ENCODE results near the gene PDE10A. TPM values are rescaled to one million over a fixed set of nuclear protein-coding genes. Genes with fewer than 3 reads are reported as not detected.

Gene PDE10A
- total RNA-seq, 1 experiment from 2014 or later: 3.1 TPM

DNA sequence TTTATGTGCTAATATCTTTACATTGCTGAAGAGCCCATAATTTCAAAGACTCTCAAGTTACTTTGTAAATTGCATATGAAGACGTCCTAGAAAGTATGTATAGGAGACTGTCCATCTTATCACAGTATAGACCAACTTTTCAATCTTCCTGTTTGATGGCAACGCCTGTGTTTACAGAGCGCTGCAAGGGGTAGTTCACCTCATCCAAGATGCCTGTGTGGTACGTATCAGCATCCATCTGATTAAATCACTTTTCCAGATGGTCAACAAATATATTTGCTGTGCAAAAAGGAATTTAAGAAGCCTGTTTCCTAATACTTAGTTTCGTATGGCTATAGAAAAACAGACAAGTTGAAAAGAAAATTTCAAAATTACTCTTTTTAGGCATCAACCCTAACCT is 17.9 kb upstream of the PDE10A start:
- ChIA-PET CTCF (no interaction called here), POLR2A (no interaction called here)
- H3K36me3 Mint-ChIP-seq: no peaks in the 10 kb centered on the region

GRCh38 chr6:165679326-165679725 is 16.3 kb upstream of the PDE10A start:
- DNase-seq (ENCODE audit: low spot score) (no peak), ATAC-seq (peak; percentile 62; the same call in 1 of the 2 replicates)
- Mint-ChIP-seq H3K27me3 (ENCODE audit: low read depth) (no peaks in the 10 kb centered on the region), H3K36me3 (no peaks in the 10 kb centered on the region), H3K4me1 (peaks cover 20% of the 10 kb centered on the region), H3K27ac (no peak overlapping the region), H3K9me3 (no peaks in the 10 kb centered on the region), H3K4me3 (no peak overlapping the region)
- TF ChIP-seq ZNF219 (CRISPR knock-in tag; IDR thresholded peaks at IDR 0.05; ENCODE audit: borderline replicate concordance) (no peak), NFATC4 (CRISPR knock-in tag; IDR thresholded peaks at IDR 0.05) (no peak), TEAD1 (CRISPR knock-in tag; IDR thresholded peaks at IDR 0.05) (no peak)
- TF ChIP-seq, protein P1, sequence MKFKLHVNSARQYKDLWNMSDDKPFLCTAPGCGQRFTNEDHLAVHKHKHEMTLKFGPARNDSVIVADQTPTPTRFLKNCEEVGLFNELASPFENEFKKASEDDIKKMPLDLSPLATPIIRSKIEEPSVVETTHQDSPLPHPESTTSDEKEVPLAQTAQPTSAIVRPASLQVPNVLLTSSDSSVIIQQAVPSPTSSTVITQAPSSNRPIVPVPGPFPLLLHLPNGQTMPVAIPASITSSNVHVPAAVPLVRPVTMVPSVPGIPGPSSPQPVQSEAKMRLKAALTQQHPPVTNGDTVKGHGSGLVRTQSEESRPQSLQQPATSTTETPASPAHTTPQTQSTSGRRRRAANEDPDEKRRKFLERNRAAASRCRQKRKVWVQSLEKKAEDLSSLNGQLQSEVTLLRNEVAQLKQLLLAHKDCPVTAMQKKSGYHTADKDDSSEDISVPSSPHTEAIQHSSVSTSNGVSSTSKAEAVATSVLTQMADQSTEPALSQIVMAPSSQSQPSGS (CRISPR knock-in tag; IDR thresholded peaks at IDR 0.05; ENCODE audit: borderline replicate concordance, low read depth): no peak
- ChIA-PET POLR2A (no interaction called here), CTCF (no interaction called here)

More for the DNA sequence above, 17.9 kb upstream of the PDE10A start:
- Mint-ChIP-seq H3K4me1 (peaks cover 14% of the 10 kb centered on the region), H3K9me3 (no peaks in the 10 kb centered on the region), H3K27ac (no peak overlapping the region), H3K27me3 (ENCODE audit: low read depth) (no peaks in the 10 kb centered on the region), H3K4me3 (no peak overlapping the region)
- no peak for ATAC-seq
- TF ChIP-seq FOXP1 (CRISPR knock-in tag; IDR thresholded peaks at IDR 0.05; ENCODE audit: borderline replicate concordance): no peak
- no peak for TF ChIP-seq TCF7 (CRISPR knock-in tag; IDR thresholded peaks at IDR 0.05; ENCODE audit: low read depth)
- no peak for TF ChIP-seq ZNF532 (CRISPR knock-in tag; IDR thresholded peaks at IDR 0.05; ENCODE audit: borderline replicate concordance)
- TF ChIP-seq, protein P2, sequence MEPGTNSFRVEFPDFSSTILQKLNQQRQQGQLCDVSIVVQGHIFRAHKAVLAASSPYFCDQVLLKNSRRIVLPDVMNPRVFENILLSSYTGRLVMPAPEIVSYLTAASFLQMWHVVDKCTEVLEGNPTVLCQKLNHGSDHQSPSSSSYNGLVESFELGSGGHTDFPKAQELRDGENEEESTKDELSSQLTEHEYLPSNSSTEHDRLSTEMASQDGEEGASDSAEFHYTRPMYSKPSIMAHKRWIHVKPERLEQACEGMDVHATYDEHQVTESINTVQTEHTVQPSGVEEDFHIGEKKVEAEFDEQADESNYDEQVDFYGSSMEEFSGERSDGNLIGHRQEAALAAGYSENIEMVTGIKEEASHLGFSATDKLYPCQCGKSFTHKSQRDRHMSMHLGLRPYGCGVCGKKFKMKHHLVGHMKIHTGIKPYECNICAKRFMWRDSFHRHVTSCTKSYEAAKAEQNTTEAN (CRISPR knock-in tag; IDR thresholded peaks at IDR 0.05): no peak
- no peak for DNase-seq (ENCODE audit: low spot score)

GRCh38 chr6:165678904-165679303 is 15.9 kb upstream of the PDE10A start:
- Mint-ChIP-seq H3K36me3 (no peaks in the 10 kb centered on the region), H3K4me3 (no peak overlapping the region), H3K27ac (no peak overlapping the region), H3K27me3 (ENCODE audit: low read depth) (no peaks in the 10 kb centered on the region), H3K9me3 (no peaks in the 10 kb centered on the region), H3K4me1 (peaks cover 24% of the 10 kb centered on the region)
- CTCF ChIA-PET: no interaction called here
- ATAC-seq: no peak
- TF ChIP-seq AFF4 (CRISPR knock-in tag; IDR thresholded peaks at IDR 0.05; ENCODE audit: borderline replicate concordance): no peak
- no peak for TF ChIP-seq HMGA2 (CRISPR knock-in tag; IDR thresholded peaks at IDR 0.05)
- no peak for TF ChIP-seq TEAD4 (CRISPR knock-in tag; IDR thresholded peaks at IDR 0.05)
- DNase-seq (ENCODE audit: low spot score): no peak
- POLR2A ChIA-PET: no interaction called here

Data from WTC11 (cell line).